Cardiac muscle cell (in vitro differentiated cells and primary cell): ENCODE data around the gene CRAT. TPM values are rescaled to one million over a fixed set of nuclear protein-coding genes. Genes with fewer than 3 reads are reported as not detected.

Experiments used
- DNase-seq, 2 donors: peaks; one replicate each; pipeline versions ENCODE4 v3.0.0 to v3.0.0-alpha.2; 2010 to 2017; ENCODE audit warnings: low read depth in 1 of 2, low spot score in 1 of 2
- H3K27ac ChIP-seq: fragments of 200-600 bp; sonication (generic); 2 replicates; pipeline ENCODE4 v1.5.1; 2016
- H3K27me3 ChIP-seq: fragments of 200-600 bp; sonication (generic); 2 replicates; pipeline ENCODE4 v1.6.0; 2016; ENCODE audit warnings: control low read depth
- H3K36me3 ChIP-seq: fragments of 200-600 bp; sonication (generic); 2 replicates; pipeline ENCODE4 v1.5.1; 2016; ENCODE audit warnings: control low read depth
- H3K4me1 ChIP-seq: fragments of 200-600 bp; sonication (generic); 2 replicates; pipeline ENCODE4 v1.8.1; 2017; ENCODE audit warnings: low read depth, mild to moderate bottlenecking, mixed run types
- H3K4me3 ChIP-seq: fragments of 200-600 bp; sonication (generic); 2 replicates; pipeline ENCODE4 v1.5.1; 2016; ENCODE audit warnings: mild to moderate bottlenecking
- H3K9me3 ChIP-seq: fragments of 200-600 bp; sonication (generic); 2 replicates; pipeline ENCODE4 v1.5.1; 2017; ENCODE audit warnings: low read depth, mild to moderate bottlenecking, control low read depth
- polyA plus RNA-seq: library from polyadenylated mRNA; unstranded; fragments of >200 nt; fragmentation: Nextera tagmentation; extraction: Ambion mirVana; gene quantifications from 2 replicates; pipeline ENCODE4 v1.2.1, GENCODE V29; 2016
- total RNA-seq: library from RNA; depleted of rRNA; stranded (reverse); fragments of >200 nt; gene quantifications from 2 replicates; pipeline ENCODE4 v1.2.3, GENCODE V29; 2016
- TF ChIP-seq, protein P1 (sequence below): IDR thresholded peaks from 2 replicates; pipeline ENCODE4 v1.5.1; 2012; ENCODE audit warnings: low read depth, mild to moderate bottlenecking, low read length

The CRAT gene
- total and polyA plus RNA-seq, 2 experiments from 2014 or later, result 80.6 to 81.6 TPM

GRCh38 chr9:129077236-129077635 is 33.4 kb downstream of the CRAT start:
- Histone ChIP-seq H3K4me3 (no peak overlapping the region), H3K27ac (no peak overlapping the region), H3K9me3 (no peaks in the 10 kb centered on the region), H3K27me3 (no peaks in the 10 kb centered on the region), H3K4me1 (peaks cover 6% of the 10 kb centered on the region), H3K36me3 (no peaks in the 10 kb centered on the region)
- no peak for DNase-seq
- TF ChIP-seq, protein P1, sequence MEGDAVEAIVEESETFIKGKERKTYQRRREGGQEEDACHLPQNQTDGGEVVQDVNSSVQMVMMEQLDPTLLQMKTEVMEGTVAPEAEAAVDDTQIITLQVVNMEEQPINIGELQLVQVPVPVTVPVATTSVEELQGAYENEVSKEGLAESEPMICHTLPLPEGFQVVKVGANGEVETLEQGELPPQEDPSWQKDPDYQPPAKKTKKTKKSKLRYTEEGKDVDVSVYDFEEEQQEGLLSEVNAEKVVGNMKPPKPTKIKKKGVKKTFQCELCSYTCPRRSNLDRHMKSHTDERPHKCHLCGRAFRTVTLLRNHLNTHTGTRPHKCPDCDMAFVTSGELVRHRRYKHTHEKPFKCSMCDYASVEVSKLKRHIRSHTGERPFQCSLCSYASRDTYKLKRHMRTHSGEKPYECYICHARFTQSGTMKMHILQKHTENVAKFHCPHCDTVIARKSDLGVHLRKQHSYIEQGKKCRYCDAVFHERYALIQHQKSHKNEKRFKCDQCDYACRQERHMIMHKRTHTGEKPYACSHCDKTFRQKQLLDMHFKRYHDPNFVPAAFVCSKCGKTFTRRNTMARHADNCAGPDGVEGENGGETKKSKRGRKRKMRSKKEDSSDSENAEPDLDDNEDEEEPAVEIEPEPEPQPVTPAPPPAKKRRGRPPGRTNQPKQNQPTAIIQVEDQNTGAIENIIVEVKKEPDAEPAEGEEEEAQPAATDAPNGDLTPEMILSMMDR, result no peak

DNA sequence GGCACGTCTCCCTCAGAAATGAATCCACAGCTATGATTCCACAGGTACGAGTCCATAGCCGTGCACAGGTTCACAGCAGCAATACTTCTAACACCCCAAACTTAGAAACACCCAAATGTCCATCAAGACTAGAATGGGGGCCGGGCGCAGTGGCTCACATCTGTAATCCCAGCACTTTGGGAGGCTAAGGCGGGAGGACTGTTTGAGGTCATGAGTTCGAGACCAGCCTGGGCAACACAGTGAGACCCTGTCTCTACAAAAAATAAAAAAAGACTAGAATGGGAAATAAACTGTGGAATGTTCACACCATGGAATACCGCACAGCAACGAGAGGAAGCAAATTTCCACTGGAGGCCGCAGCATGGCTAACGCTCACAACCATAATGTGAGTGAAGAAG is 34.0 kb downstream of the CRAT start:
- TF ChIP-seq, protein P1, result no peak
- DNase-seq, result no peak
- no peaks in the 10 kb centered on the region for H3K4me1 ChIP-seq
- H3K27me3 ChIP-seq, result no peaks in the 10 kb centered on the region
- H3K27ac ChIP-seq, result no peak overlapping the region
- no peak overlapping the region for H3K4me3 ChIP-seq
- H3K36me3 ChIP-seq, result no peaks in the 10 kb centered on the region
- H3K9me3 ChIP-seq, result no peaks in the 10 kb centered on the region

GRCh38 chr9:129075996-129076639 is 34.5 kb downstream of the CRAT start:
- Histone ChIP-seq H3K9me3 (no peaks in the 10 kb centered on the region), H3K36me3 (no peaks in the 10 kb centered on the region), H3K4me1 (no peaks in the 10 kb centered on the region), H3K27ac (no peak overlapping the region), H3K4me3 (no peak overlapping the region), H3K27me3 (no peaks in the 10 kb centered on the region)
- DNase-seq, result no peak
- TF ChIP-seq, protein P1, result no peak

DNA sequence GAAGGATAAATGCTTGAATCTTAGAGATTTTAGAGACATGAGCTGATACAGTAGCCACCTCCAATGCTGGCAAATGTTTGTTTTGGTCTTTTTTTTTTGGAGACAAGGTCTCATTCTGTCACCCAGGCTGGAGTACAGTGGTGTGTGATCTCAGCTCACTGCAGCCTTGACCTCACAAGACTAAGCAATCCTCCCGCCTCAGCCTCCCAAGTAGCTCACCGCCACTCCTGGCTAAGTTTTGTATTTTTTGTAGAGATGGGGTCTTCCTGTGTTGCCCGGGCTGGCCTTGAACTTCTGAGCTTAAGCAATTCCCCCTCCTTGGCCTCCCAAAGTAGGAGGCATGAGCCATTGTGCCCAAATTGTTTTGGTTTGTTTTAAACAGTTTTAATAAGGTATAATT is 36.5 kb downstream of the CRAT start:
- H3K9me3 ChIP-seq, result no peaks in the 10 kb centered on the region
- no peaks in the 10 kb centered on the region for H3K27me3 ChIP-seq
- TF ChIP-seq, protein P1, result no peak
- H3K4me1 ChIP-seq, result no peaks in the 10 kb centered on the region
- no peak overlapping the region for H3K27ac ChIP-seq
- H3K4me3 ChIP-seq, result no peak overlapping the region
- no peak for DNase-seq
- H3K36me3 ChIP-seq, result no peaks in the 10 kb centered on the region

DNA sequence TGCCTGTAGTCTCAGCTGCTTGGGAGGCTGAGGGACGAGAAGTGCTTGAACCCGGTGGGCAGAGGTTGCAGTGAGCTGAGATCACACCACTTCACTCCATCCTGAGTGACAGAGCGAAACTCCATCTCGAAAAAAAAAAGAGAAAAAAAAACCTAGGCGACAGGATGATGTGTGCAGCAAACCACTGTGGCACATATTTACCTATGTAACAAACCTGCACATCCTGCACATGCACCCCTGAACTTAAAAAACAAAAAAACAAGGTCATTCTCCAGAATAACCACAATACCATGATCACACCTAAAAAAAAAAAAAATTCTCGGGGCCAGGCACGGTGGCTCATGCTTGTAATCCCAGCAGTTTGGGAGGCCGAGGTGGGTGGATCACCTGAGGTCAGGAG is 37.2 kb downstream of the CRAT start:
- Histone ChIP-seq H3K27ac (no peak overlapping the region), H3K4me1 (no peaks in the 10 kb centered on the region), H3K27me3 (no peaks in the 10 kb centered on the region), H3K4me3 (no peak overlapping the region), H3K36me3 (peaks cover 2% of the 10 kb centered on the region), H3K9me3 (no peaks in the 10 kb centered on the region)
- TF ChIP-seq, protein P1, result no peak
- DNase-seq, result no peak
